GM21723 (cell line): ENCODE data around the gene MAVS.

Source experiments
- ATAC-seq: cut with Tn5 transposase; IDR thresholded peaks from one replicate; pipeline ENCODE4 v1.9.1; 2021; ENCODE audit warnings: mild to moderate bottlenecking, moderate library complexity; ENCODE audit not compliant: unreplicated experiment

The MAVS gene

GRCh38 chr20:3847429-3847940, 851 bp downstream of the MAVS start:
- ATAC-seq: no peak

GRCh38 chr20:3848565-3848964, 1.9 kb downstream of the MAVS start:
- no peak for ATAC-seq

GRCh38 chr20:3854462-3854871, 7.8 kb downstream of the MAVS start:
- ATAC-seq: no peak

- no peak for ATAC-seq
Measured at GRCh38 chr20:3857405-3857804, 10.8 kb downstream of the MAVS start.

GRCh38 chr20:3858689-3859088, 12.1 kb downstream of the MAVS start:
- no peak for ATAC-seq

GRCh38 chr20:3861191-3861590, 14.6 kb downstream of the MAVS start:
- no peak for ATAC-seq

- ATAC-seq: no peak
Measured at GRCh38 chr20:3862333-3862732, 15.7 kb downstream of the MAVS start.

GRCh38 chr20:3863317-3863716, 16.7 kb downstream of the MAVS start:
- no peak for ATAC-seq

GRCh38 chr20:3864518-3864917, 17.9 kb downstream of the MAVS start:
- no peak for ATAC-seq

GRCh38 chr20:3865152-3865886, 18.7 kb downstream of the MAVS start:
- no peak for ATAC-seq

- no peak for ATAC-seq
Measured at GRCh38 chr20:3865887-3866407, 19.3 kb downstream of the MAVS start.

- ATAC-seq: no peak
Measured at GRCh38 chr20:3866464-3866863, 19.8 kb downstream of the MAVS start.

- no peak for ATAC-seq
Measured at GRCh38 chr20:3867802-3868201, 21.2 kb downstream of the MAVS start.

- no peak for ATAC-seq
Measured at GRCh38 chr20:3869839-3870634, 23.4 kb downstream of the MAVS start.

GRCh38 chr20:3871550-3872265, 25.1 kb downstream of the MAVS start:
- ATAC-seq: no peak

GRCh38 chr20:3873507-3873906, 26.9 kb downstream of the MAVS start:
- no peak for ATAC-seq

- ATAC-seq: no peak
Measured at GRCh38 chr20:3874194-3874844, 27.7 kb downstream of the MAVS start.

GRCh38 chr20:3875378-3875974, 28.8 kb downstream of the MAVS start:
- no peak for ATAC-seq

GRCh38 chr20:3876000-3876399, 29.4 kb downstream of the MAVS start:
- ATAC-seq: no peak

- ATAC-seq: no peak
Measured at GRCh38 chr20:3876676-3877075, 30.0 kb downstream of the MAVS start.
